ENCODE results near the gene NTMT1.
"Not testable (repeated sequence)": the region's sequence is repeated elsewhere in the genome, so short reads cannot be mapped to it uniquely, and the experiment has no call there.

NTMT1 gene

DNA sequence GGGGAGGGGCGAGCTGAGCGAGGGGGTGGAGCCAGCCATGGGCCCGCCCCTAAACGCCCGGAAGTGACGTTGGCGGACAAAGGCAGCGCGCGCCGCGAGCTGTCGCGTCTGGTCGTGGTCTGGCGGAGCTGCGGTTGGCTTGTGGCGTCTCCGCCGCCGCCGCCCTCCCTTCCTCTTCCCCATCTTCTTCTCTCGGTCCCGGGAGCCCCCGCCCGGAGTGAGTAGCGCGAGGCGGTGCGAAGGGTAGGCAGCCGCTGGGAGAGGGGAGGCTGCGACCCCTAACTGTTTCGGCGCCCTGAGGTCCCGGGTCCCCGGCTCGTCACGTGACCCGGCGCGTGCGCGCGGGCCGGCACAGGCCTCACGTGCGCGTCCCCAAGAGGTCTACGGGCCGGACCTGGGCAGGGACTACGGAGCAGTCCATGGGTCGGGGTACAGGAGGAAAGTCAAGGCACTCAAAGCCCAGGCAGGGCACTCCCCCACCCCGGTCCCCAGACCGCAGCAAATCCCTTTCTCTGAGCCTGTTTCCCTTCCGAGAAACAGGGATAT, at the start of gene NTMT1:
Gene NTMT1, plus strand, starts transcription at position 85 of the 546 bp plus-strand sequence. CDS start 6,541 bp downstream, outside the sequence.
- DNase-seq (ENCODE audit: low read depth): peak; percentile 83

GRCh38 chr9:129576546-129577543, 49.1 kb upstream of the NTMT1 start:
- DNase-seq (ENCODE audit: low read depth): no peak

DNA sequence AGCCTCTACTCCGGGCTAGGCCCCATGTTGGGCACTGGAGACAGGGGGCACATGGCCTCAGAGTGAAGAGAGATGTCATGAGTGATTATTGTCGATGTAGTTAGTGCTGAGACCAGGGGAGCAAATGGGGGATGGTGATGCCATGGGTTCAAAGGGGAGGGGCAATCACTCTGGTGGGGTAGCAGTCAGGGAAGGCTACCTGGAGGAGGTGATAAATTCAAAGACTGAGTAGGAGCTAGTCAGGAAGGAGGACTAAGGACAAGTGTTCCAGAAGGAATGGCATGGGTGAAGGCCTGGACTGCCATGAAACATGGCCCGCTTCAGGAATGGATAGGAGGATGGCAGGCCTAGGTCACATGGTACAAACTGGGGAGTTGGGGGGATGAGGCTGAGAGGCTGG, 46.7 kb upstream of the NTMT1 start:
- no peak for DNase-seq (ENCODE audit: low read depth)

- DNase-seq (ENCODE audit: low read depth): no peak
These were observed 45.6 kb upstream of the NTMT1 start for GRCh38 chr9:129580211-129580915.

DNA sequence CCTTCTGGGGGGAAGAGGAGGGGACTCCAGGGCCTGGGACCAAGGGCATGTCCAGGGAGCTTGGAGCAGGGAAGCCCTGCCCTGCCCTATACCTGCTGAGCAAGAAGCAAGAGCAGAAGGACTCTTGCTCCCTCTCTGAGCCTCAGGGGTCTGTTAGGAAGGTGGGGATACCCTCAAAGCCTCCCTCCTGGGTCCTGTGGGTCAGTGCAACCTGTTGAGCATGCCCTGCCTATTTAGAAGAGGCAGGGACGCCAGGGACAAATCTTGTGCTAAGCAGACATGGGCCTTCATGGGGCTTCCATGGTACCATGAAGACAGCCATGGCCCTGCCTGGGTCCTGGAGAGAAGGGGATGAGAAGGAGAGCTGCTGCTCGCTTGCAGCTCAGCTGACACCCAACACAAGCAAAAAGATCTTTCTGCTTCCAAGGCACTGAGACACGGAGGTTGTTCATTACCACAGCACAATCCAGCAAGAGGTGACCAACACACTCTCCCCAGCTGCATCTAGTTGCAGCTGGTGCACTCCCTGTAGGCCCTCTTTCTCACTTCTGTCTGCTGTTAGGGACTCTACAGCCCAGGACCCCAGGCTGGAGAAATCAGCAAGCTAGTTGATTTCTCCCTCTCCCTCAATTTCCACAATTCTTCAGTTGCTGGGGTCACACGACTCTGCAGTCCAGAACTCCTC, 44.3 kb upstream of the NTMT1 start:
- DNase-seq (ENCODE audit: low read depth): no peak

DNA sequence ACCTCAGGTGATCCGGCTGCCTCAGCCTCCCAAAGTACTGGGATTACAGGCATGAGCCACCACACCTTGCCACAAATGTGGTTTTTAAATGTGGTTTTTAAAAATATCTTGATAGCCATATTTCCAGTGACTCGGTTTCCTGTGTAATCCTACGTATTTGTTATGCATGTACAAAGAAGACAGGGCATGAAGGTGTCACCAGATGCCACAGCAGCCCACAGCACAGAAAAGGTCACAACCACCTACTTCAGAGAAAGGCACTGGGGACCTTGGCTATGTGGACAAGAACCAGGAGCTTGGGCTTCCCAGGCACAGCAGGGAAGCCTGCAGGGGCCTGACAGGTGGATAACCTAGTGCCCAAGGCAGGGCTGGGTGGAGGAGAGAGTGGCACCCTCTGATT, 43.1 kb upstream of the NTMT1 start:
- DNase-seq (ENCODE audit: low read depth): no peak

GRCh38 chr9:129583308-129584038, 42.5 kb upstream of the NTMT1 start:
- DNase-seq (ENCODE audit: low read depth): no peak

GRCh38 chr9:129584136-129584535, 41.8 kb upstream of the NTMT1 start:
- no peak for DNase-seq (ENCODE audit: low read depth)

DNA sequence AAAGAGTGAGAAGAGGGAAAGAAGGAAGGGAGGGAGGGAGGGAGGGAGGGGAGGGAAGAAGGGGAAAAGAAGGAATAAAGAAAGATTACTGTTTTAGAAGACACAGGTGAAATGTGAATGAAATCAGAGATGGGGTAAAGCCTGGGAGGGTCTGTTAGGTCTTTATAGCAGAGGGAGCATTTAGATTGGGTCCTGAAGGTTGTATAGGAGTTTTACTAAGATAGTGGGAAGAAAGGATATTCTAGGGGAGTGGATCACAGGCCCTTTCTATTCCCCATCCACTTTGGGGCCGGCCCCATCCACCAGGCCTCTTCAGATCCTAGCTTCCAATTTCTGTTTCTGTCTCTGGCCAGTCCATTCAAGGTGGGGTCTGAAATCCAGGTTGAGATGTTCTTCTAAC, 40.6 kb upstream of the NTMT1 start:
- DNase-seq (ENCODE audit: low read depth): no peak

DNA sequence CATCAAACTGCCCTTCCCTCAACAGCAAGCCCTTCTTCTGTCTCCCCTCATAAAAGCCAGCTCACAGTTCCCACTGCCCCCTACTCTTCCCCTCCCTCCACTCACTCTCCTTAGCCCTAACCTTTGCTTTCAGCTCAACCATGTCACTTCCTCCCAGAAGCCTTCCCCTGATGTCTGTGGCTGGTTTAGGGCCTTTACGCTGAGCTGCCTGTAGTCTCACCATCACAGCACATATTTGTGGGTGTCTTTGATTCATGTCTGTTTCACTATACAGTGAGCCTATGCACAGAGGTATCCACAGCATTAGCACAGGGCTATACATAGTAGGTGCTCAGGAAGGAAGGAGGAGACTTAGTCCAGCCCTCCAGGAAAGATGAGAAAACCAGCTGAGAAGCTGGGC, 39.7 kb upstream of the NTMT1 start:
- no peak for DNase-seq (ENCODE audit: low read depth)

GRCh38 chr9:129586685-129587084, 39.3 kb upstream of the NTMT1 start:
- DNase-seq (ENCODE audit: low read depth): no peak

DNA sequence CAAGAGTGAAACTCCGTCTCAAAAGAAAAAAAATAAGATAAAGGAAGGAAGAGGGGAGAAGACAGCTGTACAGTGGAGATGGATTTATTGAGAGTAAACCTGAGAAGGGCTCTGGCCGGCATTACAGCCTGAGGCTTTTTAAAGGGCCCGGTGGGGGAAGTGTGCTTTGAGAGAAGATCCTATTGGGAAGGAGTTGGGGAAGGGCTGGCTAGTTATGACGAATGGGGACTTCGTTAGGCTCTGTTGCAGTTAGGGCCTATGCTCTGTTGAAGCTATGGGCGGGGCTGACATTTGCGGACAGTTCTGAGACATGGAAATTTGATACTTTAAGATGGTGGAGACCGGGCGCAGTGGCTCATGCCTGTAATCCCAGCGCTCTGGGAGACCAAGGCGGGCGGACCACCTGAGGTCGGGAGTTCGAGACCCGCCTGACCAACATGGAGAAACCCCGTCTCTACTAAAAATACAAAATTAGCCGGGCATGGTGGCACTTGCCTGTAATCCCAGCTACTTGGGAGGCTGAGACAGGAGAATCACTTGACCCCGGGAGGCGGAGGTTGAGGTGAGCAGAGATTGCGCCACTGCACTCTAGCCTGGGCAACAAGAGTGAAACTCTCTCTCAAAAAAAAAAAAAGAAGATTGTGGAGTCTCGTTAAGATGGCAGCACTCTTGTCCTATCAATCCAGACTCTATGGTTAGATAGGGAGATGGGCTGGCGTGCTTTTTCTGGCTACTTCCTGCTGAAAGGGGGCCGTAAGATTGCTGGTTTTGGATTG, 38.3 kb upstream of the NTMT1 start:
- no peak for DNase-seq (ENCODE audit: low read depth)

- no peak for DNase-seq (ENCODE audit: low read depth)
These were observed 35.5 kb upstream of the NTMT1 start for GRCh38 chr9:129590466-129590865.

GRCh38 chr9:129591916-129592315, 34.0 kb upstream of the NTMT1 start:
- no peak for DNase-seq (ENCODE audit: low read depth)

DNA sequence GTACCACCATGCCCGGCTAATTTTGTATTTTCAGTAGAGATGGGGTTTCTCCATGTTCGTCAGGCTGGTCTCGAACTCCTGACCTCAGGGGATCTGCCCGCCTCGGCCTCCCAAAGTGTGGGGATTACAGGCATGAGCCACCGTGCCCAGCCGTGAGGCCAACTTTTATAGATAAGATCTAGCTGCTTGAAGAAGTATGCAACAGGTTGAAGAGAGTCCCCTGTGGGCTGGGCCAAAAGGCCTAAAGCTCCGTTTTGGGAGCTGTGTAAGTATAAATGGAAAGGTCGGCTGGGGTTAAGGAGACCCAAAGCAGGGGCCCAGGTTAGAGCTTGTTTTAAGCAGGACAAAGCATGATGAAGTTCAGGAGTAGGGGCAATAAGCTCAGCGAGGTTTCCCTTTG, 33.2 kb upstream of the NTMT1 start:
- DNase-seq (ENCODE audit: low read depth): not testable (repeated sequence)

DNA sequence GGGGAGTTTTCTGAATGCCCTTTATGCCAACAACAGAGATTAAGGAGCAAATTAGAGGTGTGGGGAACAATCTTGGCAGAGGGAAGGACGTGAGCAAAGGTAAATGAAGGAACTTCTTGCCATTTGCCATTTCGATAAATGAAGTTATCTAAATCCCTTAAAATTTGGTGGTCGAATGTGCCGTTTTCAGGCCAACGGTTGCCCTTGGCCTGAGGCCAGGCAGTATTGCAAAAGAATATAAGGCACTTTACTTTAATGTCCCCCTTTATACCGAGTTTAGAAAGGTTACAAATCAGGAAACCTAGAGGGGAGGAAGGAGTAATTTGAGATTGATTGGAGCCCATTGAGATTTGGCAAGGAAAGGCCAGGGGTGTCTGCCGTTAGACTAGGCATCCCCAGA, 31.3 kb upstream of the NTMT1 start:
- DNase-seq (ENCODE audit: low read depth): no peak

DNA sequence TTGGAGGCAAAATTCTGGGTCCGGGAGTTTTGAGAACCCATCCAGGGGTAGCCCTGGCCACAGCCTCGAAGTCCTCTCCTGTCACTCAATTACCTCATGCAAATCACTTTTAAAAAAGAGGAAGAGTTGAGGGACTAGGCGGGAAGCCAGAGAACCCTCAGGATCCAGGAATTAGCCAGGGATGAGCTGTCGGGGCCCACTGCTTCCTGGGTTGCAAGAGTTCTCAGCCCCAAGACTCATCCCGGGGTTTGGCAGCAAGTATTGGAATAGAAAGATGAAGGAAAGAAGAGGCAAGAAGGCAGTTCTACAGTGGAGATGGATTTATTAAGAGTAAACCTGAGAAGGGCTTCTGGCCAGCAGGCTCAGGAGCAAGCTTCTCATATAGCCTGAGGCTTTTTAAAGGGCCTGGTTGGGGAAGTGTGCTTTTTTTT, 30.6 kb upstream of the NTMT1 start:
- no peak for DNase-seq (ENCODE audit: low read depth)

GRCh38 chr9:129595903-129596540, 29.9 kb upstream of the NTMT1 start:
- no peak for DNase-seq (ENCODE audit: low read depth)

- no peak for DNase-seq (ENCODE audit: low read depth)
These were observed 29.2 kb upstream of the NTMT1 start for GRCh38 chr9:129596541-129597331.
